Cardiac muscle cell (in vitro differentiated cells and primary cell): ENCODE results near the gene FBXL2. TPM values are rescaled to one million over a fixed set of nuclear protein-coding genes. Genes with fewer than 3 reads are reported as not detected.

Source experiments
- DNase-seq, 2 donors: peaks; one replicate each; pipeline versions ENCODE4 v3.0.0 to v3.0.0-alpha.2; 2010 to 2017; ENCODE audit warnings: low read depth in 1 of 2, low spot score in 1 of 2
- H3K27ac ChIP-seq: fragments of 200-600 bp; sonication (generic); 2 replicates; pipeline ENCODE4 v1.5.1; 2016
- H3K27me3 ChIP-seq: fragments of 200-600 bp; sonication (generic); 2 replicates; pipeline ENCODE4 v1.6.0; 2016; ENCODE audit warnings: control low read depth
- H3K36me3 ChIP-seq: fragments of 200-600 bp; sonication (generic); 2 replicates; pipeline ENCODE4 v1.5.1; 2016; ENCODE audit warnings: control low read depth
- H3K4me1 ChIP-seq: fragments of 200-600 bp; sonication (generic); 2 replicates; pipeline ENCODE4 v1.8.1; 2017; ENCODE audit warnings: low read depth, mild to moderate bottlenecking, mixed run types
- H3K4me3 ChIP-seq: fragments of 200-600 bp; sonication (generic); 2 replicates; pipeline ENCODE4 v1.5.1; 2016; ENCODE audit warnings: mild to moderate bottlenecking
- H3K9me3 ChIP-seq: fragments of 200-600 bp; sonication (generic); 2 replicates; pipeline ENCODE4 v1.5.1; 2017; ENCODE audit warnings: low read depth, mild to moderate bottlenecking, control low read depth
- polyA plus RNA-seq: library from polyadenylated mRNA; unstranded; fragments of >200 nt; fragmentation: Nextera tagmentation; extraction: Ambion mirVana; gene quantifications from 2 replicates; pipeline ENCODE4 v1.2.1, GENCODE V29; 2016
- total RNA-seq: library from RNA; depleted of rRNA; stranded (reverse); fragments of >200 nt; gene quantifications from 2 replicates; pipeline ENCODE4 v1.2.3, GENCODE V29; 2016
- TF ChIP-seq, protein P1 (sequence below): IDR thresholded peaks from 2 replicates; pipeline ENCODE4 v1.5.1; 2012; ENCODE audit warnings: low read depth, mild to moderate bottlenecking, low read length

FBXL2 gene
- total and polyA plus RNA-seq, 2 experiments from 2014 or later, result 17.5 to 27.6 TPM

DNA sequence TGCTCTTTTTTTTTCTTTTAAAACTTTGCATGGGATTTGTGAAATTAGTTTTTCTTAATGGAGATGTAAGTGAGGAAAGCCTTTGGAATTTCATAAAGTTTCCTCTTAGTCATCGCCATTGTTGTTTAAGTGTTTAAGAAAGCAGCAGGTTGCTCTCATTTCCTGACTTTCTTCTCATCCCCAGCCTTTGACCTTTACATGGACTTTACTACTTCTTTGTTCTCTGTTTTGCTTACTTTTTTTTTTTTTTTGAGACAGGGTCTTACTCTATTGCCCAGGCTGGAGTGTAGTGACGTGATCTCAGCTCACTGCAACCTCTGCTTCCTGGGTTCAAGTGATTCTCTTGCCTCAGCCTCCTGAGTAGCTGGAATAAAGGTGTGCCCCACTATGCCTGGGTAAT, 38.6 kb downstream of the FBXL2 start:
- H3K4me3 ChIP-seq, result no peak overlapping the region
- no peaks in the 10 kb centered on the region for H3K27me3 ChIP-seq
- peaks cover 12% of the 10 kb centered on the region for H3K4me1 ChIP-seq
- TF ChIP-seq, protein P1, sequence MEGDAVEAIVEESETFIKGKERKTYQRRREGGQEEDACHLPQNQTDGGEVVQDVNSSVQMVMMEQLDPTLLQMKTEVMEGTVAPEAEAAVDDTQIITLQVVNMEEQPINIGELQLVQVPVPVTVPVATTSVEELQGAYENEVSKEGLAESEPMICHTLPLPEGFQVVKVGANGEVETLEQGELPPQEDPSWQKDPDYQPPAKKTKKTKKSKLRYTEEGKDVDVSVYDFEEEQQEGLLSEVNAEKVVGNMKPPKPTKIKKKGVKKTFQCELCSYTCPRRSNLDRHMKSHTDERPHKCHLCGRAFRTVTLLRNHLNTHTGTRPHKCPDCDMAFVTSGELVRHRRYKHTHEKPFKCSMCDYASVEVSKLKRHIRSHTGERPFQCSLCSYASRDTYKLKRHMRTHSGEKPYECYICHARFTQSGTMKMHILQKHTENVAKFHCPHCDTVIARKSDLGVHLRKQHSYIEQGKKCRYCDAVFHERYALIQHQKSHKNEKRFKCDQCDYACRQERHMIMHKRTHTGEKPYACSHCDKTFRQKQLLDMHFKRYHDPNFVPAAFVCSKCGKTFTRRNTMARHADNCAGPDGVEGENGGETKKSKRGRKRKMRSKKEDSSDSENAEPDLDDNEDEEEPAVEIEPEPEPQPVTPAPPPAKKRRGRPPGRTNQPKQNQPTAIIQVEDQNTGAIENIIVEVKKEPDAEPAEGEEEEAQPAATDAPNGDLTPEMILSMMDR, result no peak
- H3K36me3 ChIP-seq, result no peaks in the 10 kb centered on the region
- H3K27ac ChIP-seq, result no peak overlapping the region
- no peaks in the 10 kb centered on the region for H3K9me3 ChIP-seq
- peak in 1 of 2 donors; percentile 65 for DNase-seq

DNA sequence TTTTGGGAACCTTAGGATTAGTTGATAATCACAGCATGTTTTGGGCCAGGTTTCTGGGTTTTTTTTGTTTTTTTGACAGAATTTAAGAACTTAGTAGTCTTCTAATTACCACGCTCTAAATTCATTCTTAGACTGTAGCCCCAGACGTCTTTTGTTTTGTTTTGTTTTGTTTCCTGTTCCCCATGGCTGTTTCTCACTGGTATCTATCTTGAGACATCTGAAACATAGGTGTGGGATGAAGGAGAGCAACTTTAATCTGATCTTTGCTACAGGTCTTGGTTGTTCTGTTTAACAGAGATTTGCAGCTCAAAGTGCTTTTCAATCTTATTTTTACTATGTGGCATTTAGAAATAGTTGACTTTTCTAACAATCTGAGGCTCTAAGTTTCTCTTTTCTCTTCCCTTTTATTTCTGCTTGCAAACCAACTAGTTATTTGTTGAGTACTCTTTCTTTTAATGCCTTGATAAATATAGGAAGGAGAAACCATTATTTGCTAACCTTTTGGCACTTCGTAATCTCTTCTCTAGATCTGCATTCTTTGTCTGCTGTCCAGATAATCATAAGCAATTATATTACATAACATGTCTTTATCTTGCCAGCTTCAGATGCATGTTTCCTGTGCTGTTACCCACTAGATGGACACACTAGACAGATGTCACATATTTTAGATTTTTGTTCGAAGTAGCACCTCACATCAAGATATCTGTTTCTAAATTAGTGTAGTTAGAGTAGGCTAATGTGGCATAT, 40.9 kb downstream of the FBXL2 start:
- H3K4me1 ChIP-seq, result peaks cover 12% of the 10 kb centered on the region
- no peak for DNase-seq
- TF ChIP-seq, protein P1, result no peak
- H3K4me3 ChIP-seq, result no peak overlapping the region
- H3K27ac ChIP-seq, result peak overlapping the region; percentile 9
- no peaks in the 10 kb centered on the region for H3K27me3 ChIP-seq
- H3K9me3 ChIP-seq, result no peaks in the 10 kb centered on the region
- no peaks in the 10 kb centered on the region for H3K36me3 ChIP-seq

DNA sequence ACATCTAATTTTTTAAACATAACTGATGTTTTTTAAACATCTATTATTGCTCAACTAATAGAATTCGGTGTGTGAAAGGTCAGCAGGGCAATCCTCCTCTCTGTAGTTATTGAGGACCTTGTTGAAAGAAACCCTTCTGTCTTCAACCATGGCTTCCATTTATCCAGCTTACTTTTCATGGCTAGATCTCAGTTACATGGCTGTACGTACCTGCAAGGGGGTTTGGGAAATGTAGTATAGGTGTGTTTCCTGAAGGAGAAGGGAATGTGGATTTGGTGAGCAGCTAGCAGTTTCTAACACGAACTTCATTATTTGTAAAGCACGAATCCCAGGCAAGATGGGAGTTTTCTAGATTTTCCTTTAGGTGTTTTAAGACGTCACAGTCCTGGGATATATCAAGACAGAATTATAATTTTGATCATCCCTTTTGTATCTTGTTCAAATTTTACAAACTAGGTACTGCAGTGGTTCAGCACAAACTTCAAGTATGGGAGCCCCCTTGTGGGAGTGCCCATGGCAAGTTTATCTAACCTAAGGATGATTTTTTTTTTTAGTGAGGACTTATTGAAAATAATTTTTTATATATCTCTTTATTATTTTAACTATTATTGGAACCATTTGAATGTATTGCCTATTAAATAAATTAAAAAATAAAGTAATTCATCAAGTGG, 41.6 kb downstream of the FBXL2 start:
- H3K27me3 ChIP-seq, result no peaks in the 10 kb centered on the region
- no peak overlapping the region for H3K4me3 ChIP-seq
- H3K36me3 ChIP-seq, result no peaks in the 10 kb centered on the region
- peaks cover 12% of the 10 kb centered on the region for H3K4me1 ChIP-seq
- peak overlapping the region; percentile 9 for H3K27ac ChIP-seq
- H3K9me3 ChIP-seq, result no peaks in the 10 kb centered on the region
- TF ChIP-seq, protein P1, result peak; percentile 19
- peak in 1 of 2 donors; percentile 2 for DNase-seq

DNA sequence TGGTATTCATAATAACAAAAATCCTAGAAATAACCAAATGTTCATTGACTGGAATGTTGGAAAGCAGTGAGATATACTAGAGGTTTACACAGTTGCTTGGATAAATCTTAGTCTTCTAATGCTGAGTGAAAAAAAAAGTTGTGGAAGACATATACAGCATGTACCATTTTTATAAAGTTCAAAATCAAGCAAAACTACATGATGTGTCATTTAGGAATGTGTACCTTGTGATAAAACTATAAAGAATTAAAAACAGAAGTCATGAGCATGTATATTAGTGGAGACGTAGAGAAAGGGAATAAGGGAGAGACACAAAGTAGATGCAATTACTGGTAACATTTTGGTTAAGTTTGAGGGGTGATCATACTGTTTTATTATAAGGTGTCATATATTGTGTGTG, 45.2 kb downstream of the FBXL2 start:
- Histone ChIP-seq H3K27ac (no peak overlapping the region), H3K9me3 (no peaks in the 10 kb centered on the region), H3K4me3 (no peak overlapping the region), H3K36me3 (no peaks in the 10 kb centered on the region), H3K4me1 (peaks cover 12% of the 10 kb centered on the region), H3K27me3 (no peaks in the 10 kb centered on the region)
- DNase-seq, result no peak
- TF ChIP-seq, protein P1, result no peak

DNA sequence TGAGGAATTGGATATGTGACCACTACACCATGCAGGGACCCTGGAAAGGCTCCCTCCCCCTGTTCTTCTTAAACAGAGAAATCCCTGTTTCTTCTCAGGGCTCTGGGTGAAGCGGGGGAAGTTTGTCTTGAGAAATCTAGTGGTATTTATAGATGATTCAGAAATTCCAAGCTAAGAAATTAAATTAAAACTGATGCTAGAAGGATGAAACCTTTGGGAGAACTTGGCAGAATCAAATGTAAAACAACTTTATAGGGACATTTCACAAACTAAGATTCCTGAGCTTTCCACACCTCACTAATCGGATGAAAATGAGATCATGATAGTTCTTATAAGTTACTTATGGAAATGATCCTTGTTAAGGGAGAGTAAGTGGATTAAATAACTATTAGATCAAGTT, 54.2 kb downstream of the FBXL2 start:
- Histone ChIP-seq H3K4me1 (no peaks in the 10 kb centered on the region), H3K27me3 (no peaks in the 10 kb centered on the region), H3K9me3 (no peaks in the 10 kb centered on the region), H3K27ac (no peak overlapping the region), H3K4me3 (no peak overlapping the region), H3K36me3 (no peaks in the 10 kb centered on the region)
- peak in 1 of 2 donors; percentile 33 for DNase-seq
- TF ChIP-seq, protein P1, result no peak
